NOMO-1 treated with dmso at 0.1 percent for 144 hours (cell line): Measurements from ENCODE around the gene DAB1.
A peak's percentile ranks its signal among the peaks of the same experiment; 100 is the strongest.

Experiments used
- DNase-seq: peaks from one replicate; lab custom pipeline; 2025; ENCODE audit not compliant: unreplicated experiment; lab: John Stamatoyannopoulos, UW

DAB1 gene

GRCh38 chr1:56991576-56991975 lies 432.3 kb downstream of the DAB1 start:
- DNase-seq: no peak

GRCh38 chr1:56986397-56986796 lies 437.5 kb downstream of the DAB1 start:
- no peak for DNase-seq

- DNase-seq: no peak
Measured at GRCh38 chr1:56985857-56986256, 438.0 kb downstream of the DAB1 start.

- DNase-seq: no peak
Measured at GRCh38 chr1:56983484-56983883, 440.4 kb downstream of the DAB1 start.

- DNase-seq: no peak
Measured at GRCh38 chr1:56979986-56980755, 443.7 kb downstream of the DAB1 start.

GRCh38 chr1:56978819-56979218 lies 445.0 kb downstream of the DAB1 start:
- no peak for DNase-seq

GRCh38 chr1:56977910-56978309 lies 445.9 kb downstream of the DAB1 start:
- DNase-seq: no peak

- no peak for DNase-seq
Measured at GRCh38 chr1:56975446-56975845, 448.4 kb downstream of the DAB1 start.

- DNase-seq: peak; percentile 84
Measured at GRCh38 chr1:56973923-56974742, 449.7 kb downstream of the DAB1 start.

GRCh38 chr1:56972976-56973375 lies 450.9 kb downstream of the DAB1 start:
- no peak for DNase-seq

GRCh38 chr1:56970280-56970679 lies 453.6 kb downstream of the DAB1 start:
- DNase-seq: no peak

- DNase-seq: no peak
Measured at GRCh38 chr1:56968878-56969495, 454.9 kb downstream of the DAB1 start.

- DNase-seq: no peak
Measured at GRCh38 chr1:56967900-56968832, 455.7 kb downstream of the DAB1 start.

GRCh38 chr1:56967355-56967754 lies 456.5 kb downstream of the DAB1 start:
- DNase-seq: no peak

GRCh38 chr1:56966698-56966999 lies 457.2 kb downstream of the DAB1 start:
- no peak for DNase-seq

- DNase-seq: no peak
Measured at GRCh38 chr1:56965916-56966697, 457.8 kb downstream of the DAB1 start, which contains the start of gene C8B. TSS of gene C8B (minus strand) at chr1:56966015. CDS start at chr1:56965948, 67 bp downstream.

GRCh38 chr1:56965191-56965590 lies 458.7 kb downstream of the DAB1 start:
- DNase-seq: no peak

GRCh38 chr1:56964349-56965017 lies 459.4 kb downstream of the DAB1 start:
- no peak for DNase-seq

- no peak for DNase-seq
Measured at GRCh38 chr1:56963667-56964066, 460.2 kb downstream of the DAB1 start.

GRCh38 chr1:56961426-56961825 lies 462.4 kb downstream of the DAB1 start:
- no peak for DNase-seq
